Measurements from ENCODE around the gene SLC8A1. TPM values are rescaled to one million over a fixed set of nuclear protein-coding genes. Genes with fewer than 3 reads are reported as not detected.

The SLC8A1 gene
- total RNA-seq, 1 experiment from 2014 or later, result not detected

- Histone ChIP-seq H3K27ac (ENCODE audit: low read depth, low read length, poor library complexity, severe bottlenecking) (no peak overlapping the region), H3K27me3 (replicated peaks; ENCODE audit: insufficient read depth, low read depth, low read length, poor library complexity) (peaks cover 10% of the 10 kb centered on the region), H3K4me1 (ENCODE audit: insufficient read depth, low read length, poor library complexity, severe bottlenecking) (no peaks in the 10 kb centered on the region), H3K4me3 (ENCODE audit: low read depth, low read length, poor library complexity, severe bottlenecking) (no peak overlapping the region), H3K9me3 (ENCODE audit: low read depth, low read length, poor library complexity, severe bottlenecking) (no peaks in the 10 kb centered on the region), H3K36me3 (ENCODE audit: insufficient read depth, low read length, poor library complexity, severe bottlenecking) (no peaks in the 10 kb centered on the region)
- CTCF ChIA-PET, result no interaction called here
- TF ChIP-seq CTCF (conservative IDR thresholded peaks at IDR 0.05; ENCODE audit: low read depth, low read length) (no peak), EZH2 (IDR thresholded peaks at IDR 0.05; ENCODE audit: borderline replicate concordance, low read depth, low read length, poor library complexity, severe bottlenecking) (no peak)
- intact Hi-C loops (cut with micrococcal nuclease; ENCODE audit: unreplicated experiment), result no loop called here
- BruUV-seq (replicated peaks), result no TSS peak
- DNase-seq (ENCODE audit: low spot score), result no peak
- POLR2A ChIA-PET (ENCODE audit: low non-redundant PET), result no interaction called here
Measured at GRCh38 chr2:40266201-40266600, 185.7 kb downstream of the SLC8A1 start.

GRCh38 chr2:40265602-40266001 is 186.3 kb downstream of the SLC8A1 start:
- Histone ChIP-seq H3K36me3 (ENCODE audit: insufficient read depth, low read length, poor library complexity, severe bottlenecking) (no peaks in the 10 kb centered on the region), H3K27me3 (replicated peaks; ENCODE audit: insufficient read depth, low read depth, low read length, poor library complexity) (peaks cover 6% of the 10 kb centered on the region), H3K9me3 (ENCODE audit: low read depth, low read length, poor library complexity, severe bottlenecking) (no peaks in the 10 kb centered on the region), H3K27ac (ENCODE audit: low read depth, low read length, poor library complexity, severe bottlenecking) (no peak overlapping the region), H3K4me3 (ENCODE audit: low read depth, low read length, poor library complexity, severe bottlenecking) (no peak overlapping the region), H3K4me1 (ENCODE audit: insufficient read depth, low read length, poor library complexity, severe bottlenecking) (no peaks in the 10 kb centered on the region)
- BruUV-seq (replicated peaks), result no TSS peak
- intact Hi-C loops (cut with micrococcal nuclease; ENCODE audit: unreplicated experiment), result no loop called here
- no peak for DNase-seq (ENCODE audit: low spot score)
- ChIA-PET CTCF (no interaction called here), POLR2A (ENCODE audit: low non-redundant PET) (no interaction called here)
- TF ChIP-seq EZH2 (IDR thresholded peaks at IDR 0.05; ENCODE audit: borderline replicate concordance, low read depth, low read length, poor library complexity, severe bottlenecking) (no peak), CTCF (conservative IDR thresholded peaks at IDR 0.05; ENCODE audit: low read depth, low read length) (no peak)

GRCh38 chr2:40261042-40261441 is 190.8 kb downstream of the SLC8A1 start:
- H3K36me3 ChIP-seq (ENCODE audit: insufficient read depth, low read length, poor library complexity, severe bottlenecking), result no peaks in the 10 kb centered on the region
- H3K4me1 ChIP-seq (ENCODE audit: insufficient read depth, low read length, poor library complexity, severe bottlenecking), result no peaks in the 10 kb centered on the region
- DNase-seq (ENCODE audit: low spot score), result no peak
- H3K27me3 ChIP-seq (replicated peaks; ENCODE audit: insufficient read depth, low read depth, low read length, poor library complexity), result peaks cover 6% of the 10 kb centered on the region
- BruUV-seq (replicated peaks), result no TSS peak
- CTCF ChIA-PET, result no interaction called here
- H3K4me3 ChIP-seq (ENCODE audit: low read depth, low read length, poor library complexity, severe bottlenecking), result no peak overlapping the region
- intact Hi-C loops (cut with micrococcal nuclease; ENCODE audit: unreplicated experiment), result no loop called here
- TF ChIP-seq CTCF (conservative IDR thresholded peaks at IDR 0.05; ENCODE audit: low read depth, low read length) (no peak), EZH2 (IDR thresholded peaks at IDR 0.05; ENCODE audit: borderline replicate concordance, low read depth, low read length, poor library complexity, severe bottlenecking) (no peak)
- no peaks in the 10 kb centered on the region for H3K9me3 ChIP-seq (ENCODE audit: low read depth, low read length, poor library complexity, severe bottlenecking)
- no peak overlapping the region for H3K27ac ChIP-seq (ENCODE audit: low read depth, low read length, poor library complexity, severe bottlenecking)
- POLR2A ChIA-PET (ENCODE audit: low non-redundant PET), result no interaction called here
